A549 (cell line): ENCODE results near the gene ALKBH1.
"Not testable (repeated sequence)": the region's sequence is repeated elsewhere in the genome, so short reads cannot be mapped to it uniquely, and the experiment has no call there.

Source experiments
- EP300 ChIP-seq, 2 experiments: fragments of >200 bp; sonication (Bioruptor Twin); formaldehyde crosslinking; IDR thresholded peaks; 2 replicates in 1 of 2; 3 replicates in 1 of 2; pipeline ENCODE4 v1.6.1; 2016 to 2017
- KDM1A ChIP-seq: fragments of 200-600 bp; sonication (generic); IDR thresholded peaks from 2 replicates; pipeline ENCODE4 v1.6.1; 2016; ENCODE audit warnings: low read depth, mild to moderate bottlenecking
- MAFK ChIP-seq: fragments of 450-650 bp; IDR thresholded peaks from 2 replicates; pipeline ENCODE4 v1.6.1; 2014; ENCODE audit not compliant: partially characterized antibody
- MYC ChIP-seq: IDR thresholded peaks from 2 replicates; pipeline ENCODE4 v1.6.1; 2012; ENCODE audit warnings: mild to moderate bottlenecking, inconsistent platforms, low read length, improper control_type of control experiment, borderline replicate concordance
- NPAS2 ChIP-seq: fragments of 250-450 bp; sonication (Bioruptor Pico); IDR thresholded peaks from 2 replicates; pipeline ENCODE4 v1.8.0; 2022; ENCODE audit warnings: mild to moderate bottlenecking, moderate library complexity, borderline replicate concordance
- PHF8 ChIP-seq: fragments of 200-600 bp; sonication (generic); IDR thresholded peaks from 2 replicates; pipeline ENCODE4 v1.6.1; 2016; ENCODE audit warnings: low read depth, mild to moderate bottlenecking, antibody characterized with exemption, moderate library complexity, borderline replicate concordance
- POLR2A ChIP-seq: IDR thresholded peaks from 2 replicates; pipeline ENCODE4 v1.6.1; 2012; ENCODE audit warnings: mild to moderate bottlenecking, low read length
- RFX5 ChIP-seq: fragments of 450-650 bp; IDR thresholded peaks from 2 replicates; pipeline ENCODE4 v1.7.1; 2014; ENCODE audit warnings: antibody characterized with exemption, mild to moderate bottlenecking, moderate library complexity
- SMC3 ChIP-seq: fragments of >200 bp; sonication (Bioruptor Twin); formaldehyde crosslinking; IDR thresholded peaks from 3 replicates; pipeline ENCODE4 v1.6.1; 2018; ENCODE audit warnings: inconsistent platforms
- TF ChIP-seq, protein P1 (sequence below): fragments of >200 bp; sonication (Bioruptor Twin); formaldehyde crosslinking; IDR thresholded peaks from 3 replicates; pipeline ENCODE4 v1.5.1; 2016
- TF ChIP-seq, protein P2 (sequence below): fragments of 250-450 bp; sonication (Bioruptor Pico); IDR thresholded peaks from 2 replicates; pipeline ENCODE4 v1.5.0; 2021; ENCODE audit warnings: mild to moderate bottlenecking, moderate library complexity, borderline replicate concordance
- TF ChIP-seq, protein P3 (sequence below): fragments of 200-600 bp; sonication (generic); IDR thresholded peaks from 2 replicates; pipeline ENCODE4 v1.6.1; 2016; ENCODE audit warnings: antibody characterized with exemption, mild to moderate bottlenecking, moderate library complexity
- TF ChIP-seq, protein P4 (sequence below): IDR thresholded peaks from 2 replicates; pipeline ENCODE4 v1.6.1; 2012
- TF ChIP-seq, protein P5 (sequence below): fragments of >200 bp; sonication (Bioruptor Twin); formaldehyde crosslinking; IDR thresholded peaks from 3 replicates; pipeline ENCODE4 v1.6.1; 2016

DNA sequence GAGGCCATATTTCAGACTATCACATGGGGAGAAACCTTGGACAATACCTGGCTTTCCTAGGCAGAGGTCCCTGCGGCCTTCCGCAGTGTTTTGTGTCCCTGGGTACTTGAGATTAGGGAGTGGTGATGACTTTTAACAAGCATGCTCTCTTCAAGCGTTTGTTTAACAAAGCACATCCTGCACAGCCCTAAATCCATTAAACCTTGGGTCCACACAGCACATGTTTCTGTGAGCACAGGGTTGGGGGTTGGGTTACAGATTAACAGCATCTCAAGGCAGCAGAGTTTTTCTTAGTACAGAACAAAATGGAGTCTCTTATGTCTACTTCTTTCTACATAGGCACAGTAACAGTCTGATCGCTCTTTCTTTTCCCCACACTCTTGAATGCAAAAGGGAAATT, 72.0 kb downstream of the ALKBH1 start:
- not testable (repeated sequence) for TF ChIP-seq POLR2A; RFX5; MAFK; EP300 (IDR thresholded peaks at IDR 0.05); PHF8; KDM1A; SMC3; MYC; NPAS2
- TF ChIP-seq, protein P1, sequence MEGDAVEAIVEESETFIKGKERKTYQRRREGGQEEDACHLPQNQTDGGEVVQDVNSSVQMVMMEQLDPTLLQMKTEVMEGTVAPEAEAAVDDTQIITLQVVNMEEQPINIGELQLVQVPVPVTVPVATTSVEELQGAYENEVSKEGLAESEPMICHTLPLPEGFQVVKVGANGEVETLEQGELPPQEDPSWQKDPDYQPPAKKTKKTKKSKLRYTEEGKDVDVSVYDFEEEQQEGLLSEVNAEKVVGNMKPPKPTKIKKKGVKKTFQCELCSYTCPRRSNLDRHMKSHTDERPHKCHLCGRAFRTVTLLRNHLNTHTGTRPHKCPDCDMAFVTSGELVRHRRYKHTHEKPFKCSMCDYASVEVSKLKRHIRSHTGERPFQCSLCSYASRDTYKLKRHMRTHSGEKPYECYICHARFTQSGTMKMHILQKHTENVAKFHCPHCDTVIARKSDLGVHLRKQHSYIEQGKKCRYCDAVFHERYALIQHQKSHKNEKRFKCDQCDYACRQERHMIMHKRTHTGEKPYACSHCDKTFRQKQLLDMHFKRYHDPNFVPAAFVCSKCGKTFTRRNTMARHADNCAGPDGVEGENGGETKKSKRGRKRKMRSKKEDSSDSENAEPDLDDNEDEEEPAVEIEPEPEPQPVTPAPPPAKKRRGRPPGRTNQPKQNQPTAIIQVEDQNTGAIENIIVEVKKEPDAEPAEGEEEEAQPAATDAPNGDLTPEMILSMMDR, result not testable (repeated sequence)
- TF ChIP-seq, protein P2, sequence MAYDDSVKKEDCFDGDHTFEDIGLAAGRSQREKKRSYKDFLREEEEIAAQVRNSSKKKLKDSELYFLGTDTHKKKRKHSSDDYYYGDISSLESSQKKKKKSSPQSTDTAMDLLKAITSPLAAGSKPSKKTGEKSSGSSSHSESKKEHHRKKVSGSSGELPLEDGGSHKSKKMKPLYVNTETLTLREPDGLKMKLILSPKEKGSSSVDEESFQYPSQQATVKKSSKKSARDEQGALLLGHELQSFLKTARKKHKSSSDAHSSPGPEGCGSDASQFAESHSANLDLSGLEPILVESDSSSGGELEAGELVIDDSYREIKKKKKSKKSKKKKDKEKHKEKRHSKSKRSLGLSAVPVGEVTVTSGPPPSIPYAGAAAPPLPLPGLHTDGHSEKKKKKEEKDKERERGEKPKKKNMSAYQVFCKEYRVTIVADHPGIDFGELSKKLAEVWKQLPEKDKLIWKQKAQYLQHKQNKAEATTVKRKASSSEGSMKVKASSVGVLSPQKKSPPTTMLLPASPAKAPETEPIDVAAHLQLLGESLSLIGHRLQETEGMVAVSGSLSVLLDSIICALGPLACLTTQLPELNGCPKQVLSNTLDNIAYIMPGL, result not testable (repeated sequence)
- TF ChIP-seq, protein P3, sequence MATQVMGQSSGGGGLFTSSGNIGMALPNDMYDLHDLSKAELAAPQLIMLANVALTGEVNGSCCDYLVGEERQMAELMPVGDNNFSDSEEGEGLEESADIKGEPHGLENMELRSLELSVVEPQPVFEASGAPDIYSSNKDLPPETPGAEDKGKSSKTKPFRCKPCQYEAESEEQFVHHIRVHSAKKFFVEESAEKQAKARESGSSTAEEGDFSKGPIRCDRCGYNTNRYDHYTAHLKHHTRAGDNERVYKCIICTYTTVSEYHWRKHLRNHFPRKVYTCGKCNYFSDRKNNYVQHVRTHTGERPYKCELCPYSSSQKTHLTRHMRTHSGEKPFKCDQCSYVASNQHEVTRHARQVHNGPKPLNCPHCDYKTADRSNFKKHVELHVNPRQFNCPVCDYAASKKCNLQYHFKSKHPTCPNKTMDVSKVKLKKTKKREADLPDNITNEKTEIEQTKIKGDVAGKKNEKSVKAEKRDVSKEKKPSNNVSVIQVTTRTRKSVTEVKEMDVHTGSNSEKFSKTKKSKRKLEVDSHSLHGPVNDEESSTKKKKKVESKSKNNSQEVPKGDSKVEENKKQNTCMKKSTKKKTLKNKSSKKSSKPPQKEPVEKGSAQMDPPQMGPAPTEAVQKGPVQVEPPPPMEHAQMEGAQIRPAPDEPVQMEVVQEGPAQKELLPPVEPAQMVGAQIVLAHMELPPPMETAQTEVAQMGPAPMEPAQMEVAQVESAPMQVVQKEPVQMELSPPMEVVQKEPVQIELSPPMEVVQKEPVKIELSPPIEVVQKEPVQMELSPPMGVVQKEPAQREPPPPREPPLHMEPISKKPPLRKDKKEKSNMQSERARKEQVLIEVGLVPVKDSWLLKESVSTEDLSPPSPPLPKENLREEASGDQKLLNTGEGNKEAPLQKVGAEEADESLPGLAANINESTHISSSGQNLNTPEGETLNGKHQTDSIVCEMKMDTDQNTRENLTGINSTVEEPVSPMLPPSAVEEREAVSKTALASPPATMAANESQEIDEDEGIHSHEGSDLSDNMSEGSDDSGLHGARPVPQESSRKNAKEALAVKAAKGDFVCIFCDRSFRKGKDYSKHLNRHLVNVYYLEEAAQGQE, result not testable (repeated sequence)
- TF ChIP-seq, protein P4, sequence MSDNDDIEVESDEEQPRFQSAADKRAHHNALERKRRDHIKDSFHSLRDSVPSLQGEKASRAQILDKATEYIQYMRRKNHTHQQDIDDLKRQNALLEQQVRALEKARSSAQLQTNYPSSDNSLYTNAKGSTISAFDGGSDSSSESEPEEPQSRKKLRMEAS, result not testable (repeated sequence)
- TF ChIP-seq, protein P5, sequence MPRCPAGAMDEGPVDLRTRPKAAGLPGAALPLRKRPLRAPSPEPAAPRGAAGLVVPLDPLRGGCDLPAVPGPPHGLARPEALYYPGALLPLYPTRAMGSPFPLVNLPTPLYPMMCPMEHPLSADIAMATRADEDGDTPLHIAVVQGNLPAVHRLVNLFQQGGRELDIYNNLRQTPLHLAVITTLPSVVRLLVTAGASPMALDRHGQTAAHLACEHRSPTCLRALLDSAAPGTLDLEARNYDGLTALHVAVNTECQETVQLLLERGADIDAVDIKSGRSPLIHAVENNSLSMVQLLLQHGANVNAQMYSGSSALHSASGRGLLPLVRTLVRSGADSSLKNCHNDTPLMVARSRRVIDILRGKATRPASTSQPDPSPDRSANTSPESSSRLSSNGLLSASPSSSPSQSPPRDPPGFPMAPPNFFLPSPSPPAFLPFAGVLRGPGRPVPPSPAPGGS, result not testable (repeated sequence)
